NCI-H446 treated with DMSO at 0.1 percent for 48 hours (cell line): ENCODE results near the gene LITAFD.
"Not testable (repeated sequence)": the region's sequence is repeated elsewhere in the genome, so short reads cannot be mapped to it uniquely, and the experiment has no call there.

Source experiments
- DNase-seq: peaks from one replicate; lab custom pipeline; 2025; lab: John Stamatoyannopoulos, UW

The LITAFD gene

GRCh38 chr16:8894736-8895334 is 12.7 kb downstream of the LITAFD start:
- DNase-seq: no peak

- DNase-seq: no peak
Measured at GRCh38 chr16:8898660-8899318, 16.6 kb downstream of the LITAFD start.

- DNase-seq: no peak
Measured at GRCh38 chr16:8899709-8900317, 17.7 kb downstream of the LITAFD start.

- no peak for DNase-seq
Measured at GRCh38 chr16:8900343-8900742, 18.2 kb downstream of the LITAFD start.

GRCh38 chr16:8901320-8901861 is 19.2 kb downstream of the LITAFD start:
- no peak for DNase-seq

GRCh38 chr16:8903004-8903403 is 20.9 kb downstream of the LITAFD start:
- no peak for DNase-seq

GRCh38 chr16:8904018-8904430 is 21.9 kb downstream of the LITAFD start:
- no peak for DNase-seq

- DNase-seq: peak; percentile 1
Measured at GRCh38 chr16:8905168-8905762, 23.1 kb downstream of the LITAFD start.

GRCh38 chr16:8905795-8906591 is 23.8 kb downstream of the LITAFD start:
- DNase-seq: no peak

- no peak for DNase-seq
Measured at GRCh38 chr16:8907096-8907495, 24.9 kb downstream of the LITAFD start.

GRCh38 chr16:8908810-8909468 is 26.8 kb downstream of the LITAFD start:
- no peak for DNase-seq

GRCh38 chr16:8910811-8911210 is 28.7 kb downstream of the LITAFD start:
- no peak for DNase-seq

GRCh38 chr16:8912793-8913192 is 30.6 kb downstream of the LITAFD start:
- DNase-seq: no peak

- DNase-seq: no peak
Measured at GRCh38 chr16:8914098-8914497, 31.9 kb downstream of the LITAFD start.

- DNase-seq: no peak
Measured at GRCh38 chr16:8915722-8916301, 33.7 kb downstream of the LITAFD start.

GRCh38 chr16:8916541-8917225 is 34.5 kb downstream of the LITAFD start:
- no peak for DNase-seq

- DNase-seq: not testable (repeated sequence)
Measured at GRCh38 chr16:8917336-8917735, 35.2 kb downstream of the LITAFD start.

GRCh38 chr16:8919089-8919933 is 37.2 kb downstream of the LITAFD start:
- no peak for DNase-seq

- DNase-seq: no peak
Measured at GRCh38 chr16:8919934-8920462, 37.8 kb downstream of the LITAFD start.
